Kidney capillary endothelial cell (primary cell): ENCODE data around the gene NBPF26.
"Not testable (repeated sequence)": the region's sequence is repeated elsewhere in the genome, so short reads cannot be mapped to it uniquely, and the experiment has no call there.

Experiments used
- DNase-seq: peaks from one replicate; pipeline ENCODE4 v3.0.0-alpha.2; 2018; ENCODE audit warnings: low spot score

The NBPF26 gene

GRCh38 chr1:120723715-120724402, at the start of gene NBPF26:
Gene NBPF26, plus strand, starts transcription at chr1:120723945.
- DNase-seq = not testable (repeated sequence)

DNA sequence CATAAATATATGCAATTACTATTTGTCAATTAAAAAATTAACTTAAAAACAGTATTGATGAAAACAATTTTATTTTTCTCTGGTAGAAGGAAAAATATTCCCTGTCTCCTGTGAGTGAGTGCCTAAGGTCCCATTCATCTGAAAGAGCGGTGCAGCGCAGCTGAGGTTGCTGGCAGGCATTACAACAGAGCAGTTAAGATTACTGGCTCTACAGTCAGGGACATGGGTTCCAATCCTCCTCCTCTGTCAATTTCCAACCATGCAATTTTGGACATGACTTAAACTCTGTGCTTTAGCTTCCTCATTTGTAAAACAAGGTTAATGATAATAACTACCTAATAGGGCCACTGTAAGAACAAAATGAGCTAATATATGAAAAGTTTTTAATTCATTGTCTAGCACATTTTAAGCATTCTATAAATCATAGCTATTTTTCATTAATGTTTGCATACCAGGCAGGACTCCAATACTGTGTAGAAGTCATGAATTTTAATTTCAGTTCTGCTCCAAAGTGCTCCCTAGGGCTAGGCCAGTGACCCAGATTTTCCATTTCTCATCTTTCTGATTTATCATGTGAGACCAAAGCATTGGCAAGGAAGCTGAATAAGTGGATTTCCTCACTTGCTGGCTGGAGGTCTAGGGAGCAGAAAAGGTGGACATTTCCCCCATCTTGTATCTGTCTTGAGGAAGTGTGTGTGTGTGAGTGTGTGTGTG, 43.5 kb upstream of the NBPF26 start:
- DNase-seq = not testable (repeated sequence)

- not testable (repeated sequence) for DNase-seq
Observed at GRCh38 chr1:120680938-120681337, 42.8 kb upstream of the NBPF26 start.

- DNase-seq = not testable (repeated sequence)
Observed at GRCh38 chr1:120684397-120684796, 39.3 kb upstream of the NBPF26 start.

GRCh38 chr1:120685622-120686021, 38.1 kb upstream of the NBPF26 start:
- DNase-seq = not testable (repeated sequence)

GRCh38 chr1:120687250-120687649, 36.5 kb upstream of the NBPF26 start:
- DNase-seq = not testable (repeated sequence)

- not testable (repeated sequence) for DNase-seq
Observed at GRCh38 chr1:120700807-120701562, 22.8 kb upstream of the NBPF26 start.

DNA sequence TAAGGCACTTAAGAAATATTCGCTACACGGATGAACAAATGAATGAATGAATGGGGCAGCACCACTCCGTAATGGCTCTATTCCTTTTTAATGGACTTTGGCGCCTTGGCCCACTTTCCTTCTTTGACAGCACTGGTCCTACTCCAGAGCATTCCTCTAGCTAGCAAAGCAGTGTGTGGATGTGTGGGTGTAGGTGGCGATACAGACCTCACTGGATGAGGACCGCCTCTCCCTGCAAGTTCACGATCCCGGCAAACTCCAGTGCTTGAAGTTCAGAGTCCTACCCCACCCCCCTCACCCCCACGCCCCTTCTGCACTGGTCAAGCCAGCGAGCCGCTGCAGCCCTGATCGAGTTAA, 409 bp upstream of the NBPF26 start:
- DNase-seq = not testable (repeated sequence)

- not testable (repeated sequence) for DNase-seq
Observed at GRCh38 chr1:120724507-120724906, 762 bp downstream of the NBPF26 start.

DNA sequence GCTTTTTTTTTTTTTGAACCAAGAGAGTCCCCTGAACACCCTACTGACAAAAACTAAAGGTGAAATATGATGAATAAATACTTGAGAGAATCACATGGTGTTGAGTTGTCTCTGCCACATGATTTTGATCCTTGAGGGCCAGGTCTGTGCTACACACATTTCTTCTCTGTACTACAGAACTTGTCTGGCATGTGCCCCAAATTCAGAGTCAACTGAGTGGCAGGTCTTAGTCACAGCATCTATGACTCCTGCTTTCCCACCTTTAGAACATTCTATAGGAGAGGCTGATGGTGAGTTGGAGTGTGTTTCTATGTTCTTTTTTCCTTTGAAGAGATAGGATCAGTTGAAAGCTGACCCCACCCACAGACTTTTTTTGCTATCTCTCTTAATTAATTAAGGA, 5.1 kb downstream of the NBPF26 start:
- not testable (repeated sequence) for DNase-seq

DNA sequence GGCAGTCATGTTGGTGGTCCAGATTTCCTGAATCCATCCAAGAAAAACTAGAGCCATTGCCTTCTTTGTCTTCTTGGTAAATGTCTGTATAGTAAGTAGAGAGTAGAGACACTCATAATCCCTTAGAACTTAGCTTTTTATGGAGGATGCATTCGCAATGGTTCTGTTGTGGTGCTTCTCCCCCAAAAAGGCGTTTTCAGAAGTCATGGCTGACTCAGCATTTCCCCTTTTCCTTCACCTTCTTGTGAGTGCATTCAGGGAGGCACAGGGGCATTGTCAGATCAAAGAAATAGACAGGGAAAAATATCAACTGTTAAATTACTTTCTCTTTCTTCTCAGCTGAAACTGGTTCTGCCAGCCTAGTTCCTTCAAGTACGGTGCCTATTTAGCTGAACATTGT, 45.3 kb downstream of the NBPF26 start:
- DNase-seq = not testable (repeated sequence)

DNA sequence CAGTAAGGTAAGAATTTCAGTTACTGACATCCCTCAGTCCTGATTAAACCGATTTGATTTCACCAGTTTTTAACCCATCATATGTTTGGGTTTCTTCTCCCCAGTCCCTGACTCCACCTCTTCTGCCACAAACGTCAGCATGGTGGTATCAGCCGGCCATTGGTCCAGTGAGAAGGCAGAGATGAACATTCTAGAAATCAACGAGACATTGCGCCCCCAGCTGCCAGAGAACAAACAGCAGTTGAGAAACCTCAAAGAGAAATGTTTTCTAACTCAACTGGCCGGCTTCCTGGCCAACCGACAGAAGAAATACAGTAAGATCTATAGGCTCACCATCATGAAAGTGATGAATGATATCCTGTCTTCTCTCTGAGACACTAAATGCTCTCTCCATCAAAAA, 81.7 kb downstream of the NBPF26 start:
- DNase-seq = not testable (repeated sequence)

- DNase-seq = not testable (repeated sequence)
Observed at GRCh38 chr1:120811822-120812221, 88.1 kb downstream of the NBPF26 start.

DNA sequence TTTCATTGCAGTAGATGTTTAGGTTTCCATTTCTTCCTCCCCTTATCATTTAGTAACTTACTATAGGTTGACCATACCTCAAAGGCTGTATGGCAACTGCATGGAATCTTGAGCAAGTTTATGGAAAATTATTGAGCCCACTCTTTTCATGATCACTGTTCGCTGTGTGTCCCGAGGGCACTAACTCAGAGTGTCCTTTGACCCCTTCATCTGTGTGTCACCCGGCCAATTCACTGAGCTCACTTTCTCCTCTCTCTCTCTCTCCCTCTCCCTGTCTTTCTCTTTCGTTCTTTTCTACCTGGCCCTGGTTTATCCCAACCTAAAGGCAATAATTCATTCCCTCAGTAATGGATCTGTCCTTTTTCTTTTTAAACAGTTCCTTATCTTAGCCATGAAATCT, 101.3 kb downstream of the NBPF26 start:
- DNase-seq = not testable (repeated sequence)

DNA sequence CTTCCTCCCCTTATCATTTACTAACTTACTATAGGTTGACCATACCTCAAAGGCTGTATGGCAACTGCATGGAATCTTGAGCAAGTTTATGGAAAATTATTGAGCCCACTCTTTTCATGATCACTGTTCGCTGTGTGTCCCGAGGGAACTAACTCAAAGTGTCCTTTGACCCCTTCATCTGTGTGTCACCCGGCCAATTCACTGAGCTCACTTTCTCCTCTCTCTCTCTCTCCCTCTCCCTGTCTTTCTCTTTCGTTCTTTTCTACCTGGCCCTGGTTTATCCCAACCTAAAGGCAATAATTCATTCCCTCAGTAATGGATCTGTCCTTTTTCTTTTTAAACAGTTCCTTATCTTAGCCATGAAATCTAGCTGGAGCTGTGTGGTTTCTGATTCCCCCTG, 102.9 kb downstream of the NBPF26 start:
- not testable (repeated sequence) for DNase-seq

DNA sequence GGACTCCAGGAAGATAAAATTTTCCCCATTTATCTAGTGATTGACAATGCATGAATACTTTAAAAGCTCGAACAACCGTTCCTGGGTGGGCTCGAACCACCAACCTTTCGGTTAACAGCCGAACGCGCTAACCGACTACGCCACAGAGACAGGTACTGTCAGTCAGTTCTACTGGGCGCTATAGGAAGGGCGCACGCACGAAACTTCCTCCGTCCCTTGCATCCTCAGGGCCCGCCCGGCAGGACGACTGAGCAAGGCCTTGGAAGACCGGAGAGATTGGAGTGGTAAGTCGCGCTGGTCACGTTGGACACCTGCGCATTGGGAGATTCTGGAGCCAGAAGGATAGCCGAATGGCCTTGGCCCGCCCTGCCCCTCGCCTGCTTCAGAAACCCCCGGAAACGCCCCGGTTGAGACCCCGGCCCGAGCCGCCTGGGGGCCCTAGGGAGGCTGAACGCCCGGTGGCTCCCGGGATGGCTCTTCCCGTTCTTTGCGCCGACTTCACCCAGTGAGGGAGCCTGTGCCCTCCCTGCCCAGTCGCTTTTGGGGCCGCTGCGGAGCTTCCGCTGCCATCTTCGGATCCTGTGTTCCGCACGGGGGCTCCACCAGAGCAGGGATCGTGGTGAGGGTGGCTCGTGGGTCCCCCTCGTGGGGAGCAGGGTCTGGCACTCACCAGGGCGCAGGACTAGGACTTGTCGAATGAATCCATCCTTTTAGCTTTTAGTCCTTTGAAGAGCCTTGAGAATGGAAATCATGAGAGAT, 120.6 kb downstream of the NBPF26 start:
- peak; percentile 28 for DNase-seq

- not testable (repeated sequence) for DNase-seq
Observed at GRCh38 chr1:120844945-120845330, 121.2 kb downstream of the NBPF26 start.

- DNase-seq = not testable (repeated sequence)
Observed at GRCh38 chr1:120849400-120850286, 125.9 kb downstream of the NBPF26 start.

- not testable (repeated sequence) for DNase-seq
Observed at GRCh38 chr1:120850287-120850536, 126.5 kb downstream of the NBPF26 start.

GRCh38 chr1:120850537-120851421, 127.0 kb downstream of the NBPF26 start:
- peak; percentile 86 for DNase-seq
